Uterus (tissue), 2 donors: ENCODE measurements around the gene FKBP3.

Source experiments
- POLR2A ChIP-seq, 2 donors: fragments of 450-650 bp; IDR thresholded peaks; one replicate each; pipeline ENCODE4 v1.6.1; 2016; ENCODE audit warnings: antibody characterized with exemption in 2 of 2, mild to moderate bottlenecking in 1 of 2, moderate library complexity in 1 of 2
- TF ChIP-seq, protein P1 (sequence below), 4 experiments: fragments of 200-600 bp in 2 of 4; fragments of 450-650 bp in 2 of 4; sonication (generic) in 2 of 4; IDR thresholded peaks; one replicate each; pipeline ENCODE4 v1.5.1; 2016 to 2019; ENCODE audit warnings: antibody characterized with exemption in 4 of 4, mild to moderate bottlenecking in 2 of 4, moderate library complexity in 1 of 4

GRCh38 chr14:45068396-45068795, 65.9 kb downstream of the FKBP3 start:
- TF ChIP-seq, protein P1, sequence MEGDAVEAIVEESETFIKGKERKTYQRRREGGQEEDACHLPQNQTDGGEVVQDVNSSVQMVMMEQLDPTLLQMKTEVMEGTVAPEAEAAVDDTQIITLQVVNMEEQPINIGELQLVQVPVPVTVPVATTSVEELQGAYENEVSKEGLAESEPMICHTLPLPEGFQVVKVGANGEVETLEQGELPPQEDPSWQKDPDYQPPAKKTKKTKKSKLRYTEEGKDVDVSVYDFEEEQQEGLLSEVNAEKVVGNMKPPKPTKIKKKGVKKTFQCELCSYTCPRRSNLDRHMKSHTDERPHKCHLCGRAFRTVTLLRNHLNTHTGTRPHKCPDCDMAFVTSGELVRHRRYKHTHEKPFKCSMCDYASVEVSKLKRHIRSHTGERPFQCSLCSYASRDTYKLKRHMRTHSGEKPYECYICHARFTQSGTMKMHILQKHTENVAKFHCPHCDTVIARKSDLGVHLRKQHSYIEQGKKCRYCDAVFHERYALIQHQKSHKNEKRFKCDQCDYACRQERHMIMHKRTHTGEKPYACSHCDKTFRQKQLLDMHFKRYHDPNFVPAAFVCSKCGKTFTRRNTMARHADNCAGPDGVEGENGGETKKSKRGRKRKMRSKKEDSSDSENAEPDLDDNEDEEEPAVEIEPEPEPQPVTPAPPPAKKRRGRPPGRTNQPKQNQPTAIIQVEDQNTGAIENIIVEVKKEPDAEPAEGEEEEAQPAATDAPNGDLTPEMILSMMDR (IDR thresholded peaks at IDR 0.05), result no peak
- no peak for TF ChIP-seq POLR2A (IDR thresholded peaks at IDR 0.05)
